NCI-H2081 (cell line): Measurements from ENCODE around the gene VTN.

Experiments
- DNase-seq, 2 experiments: peaks; one replicate each; lab custom pipeline; 2025; lab: John Stamatoyannopoulos, UW

Gene VTN

GRCh38 chr17:28320215-28321061 lies 49.7 kb downstream of the VTN start:
- DNase-seq: no peak

DNA sequence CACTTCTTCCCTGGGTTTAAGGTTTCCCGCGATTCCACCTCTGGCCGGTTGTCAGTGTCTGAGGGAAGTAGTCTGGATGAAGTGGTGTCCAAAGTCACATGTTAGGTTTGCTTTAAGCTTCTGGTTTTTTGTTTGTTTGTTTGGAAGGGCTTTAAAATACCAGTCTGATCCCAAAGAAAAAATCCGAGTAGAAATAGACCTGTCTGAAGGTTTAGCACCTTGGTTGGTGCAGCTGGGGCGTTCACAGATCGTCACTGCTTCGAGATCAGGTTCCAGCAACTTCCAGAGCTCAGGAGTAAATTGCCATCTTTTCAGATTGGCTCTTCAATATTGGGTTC lies 50.5 kb downstream of the VTN start:
- no peak for DNase-seq

DNA sequence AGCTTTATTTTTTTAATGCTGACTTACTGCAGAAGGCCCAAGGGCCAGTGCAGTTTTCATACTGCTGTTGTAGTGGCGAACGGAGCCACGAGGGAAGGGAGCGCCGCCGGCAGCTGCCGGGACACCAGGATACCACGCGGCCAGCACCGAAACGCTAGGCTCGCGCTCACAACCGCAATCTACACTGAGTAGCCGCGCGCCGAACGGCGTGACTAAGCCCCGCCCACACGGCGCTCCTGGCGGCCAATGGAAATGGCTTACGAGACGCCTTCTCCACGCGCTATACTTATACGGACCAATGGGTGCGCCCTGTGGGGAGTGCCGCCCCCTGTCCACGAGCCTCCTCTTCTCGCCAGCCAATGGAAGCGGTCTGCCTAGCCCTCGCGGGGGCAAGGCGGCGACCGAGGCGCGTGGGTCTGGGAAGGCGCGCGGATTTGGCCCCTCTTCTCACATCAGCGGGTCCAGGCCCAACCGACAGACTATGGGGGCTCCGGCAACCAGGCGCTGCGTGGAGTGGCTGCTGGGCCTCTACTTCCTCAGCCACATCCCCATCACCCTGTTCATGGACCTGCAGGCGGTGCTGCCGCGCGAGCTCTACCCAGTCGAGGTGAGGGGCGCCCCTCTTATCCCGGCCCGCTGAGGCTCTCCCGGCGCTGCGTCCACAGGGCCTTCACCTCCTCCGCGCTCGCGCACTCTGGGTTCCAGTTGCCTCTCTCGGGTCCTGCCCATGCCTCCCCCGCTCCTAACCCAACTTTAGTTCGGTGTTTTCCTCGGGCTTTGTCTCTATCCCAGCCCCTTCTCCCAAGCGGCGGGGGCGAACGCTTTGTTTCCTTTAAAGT lies 51.1 kb downstream of the VTN start, which contains the start of gene TMEM97:
TSS of gene TMEM97 (plus strand) at position 442 of the 839 bp plus-strand sequence. CDS start at position 482, 40 bp downstream.
- DNase-seq: peak; percentile 92 to 95

- no peak for DNase-seq
These were observed 51.9 kb downstream of the VTN start for GRCh38 chr17:28317966-28318758.
